Cardiac muscle cell (in vitro differentiated cells and primary cell): ENCODE results near the gene PPM1K. TPM values are rescaled to one million over a fixed set of nuclear protein-coding genes. Genes with fewer than 3 reads are reported as not detected.

Source experiments
- DNase-seq, 2 donors: peaks; one replicate each; pipeline versions ENCODE4 v3.0.0 to v3.0.0-alpha.2; 2010 to 2017; ENCODE audit warnings: low read depth in 1 of 2, low spot score in 1 of 2
- H3K27ac ChIP-seq: fragments of 200-600 bp; sonication (generic); 2 replicates; pipeline ENCODE4 v1.5.1; 2016
- H3K27me3 ChIP-seq: fragments of 200-600 bp; sonication (generic); 2 replicates; pipeline ENCODE4 v1.6.0; 2016; ENCODE audit warnings: control low read depth
- H3K36me3 ChIP-seq: fragments of 200-600 bp; sonication (generic); 2 replicates; pipeline ENCODE4 v1.5.1; 2016; ENCODE audit warnings: control low read depth
- H3K4me1 ChIP-seq: fragments of 200-600 bp; sonication (generic); 2 replicates; pipeline ENCODE4 v1.8.1; 2017; ENCODE audit warnings: low read depth, mild to moderate bottlenecking, mixed run types
- H3K4me3 ChIP-seq: fragments of 200-600 bp; sonication (generic); 2 replicates; pipeline ENCODE4 v1.5.1; 2016; ENCODE audit warnings: mild to moderate bottlenecking
- H3K9me3 ChIP-seq: fragments of 200-600 bp; sonication (generic); 2 replicates; pipeline ENCODE4 v1.5.1; 2017; ENCODE audit warnings: low read depth, mild to moderate bottlenecking, control low read depth
- polyA plus RNA-seq: library from polyadenylated mRNA; unstranded; fragments of >200 nt; fragmentation: Nextera tagmentation; extraction: Ambion mirVana; gene quantifications from 2 replicates; pipeline ENCODE4 v1.2.1, GENCODE V29; 2016
- total RNA-seq: library from RNA; depleted of rRNA; stranded (reverse); fragments of >200 nt; gene quantifications from 2 replicates; pipeline ENCODE4 v1.2.3, GENCODE V29; 2016
- TF ChIP-seq, protein P1 (sequence below): IDR thresholded peaks from 2 replicates; pipeline ENCODE4 v1.5.1; 2012; ENCODE audit warnings: low read depth, mild to moderate bottlenecking, low read length

PPM1K gene
- total and polyA plus RNA-seq, 2 experiments from 2014 or later = 54.8 to 58.8 TPM

DNA sequence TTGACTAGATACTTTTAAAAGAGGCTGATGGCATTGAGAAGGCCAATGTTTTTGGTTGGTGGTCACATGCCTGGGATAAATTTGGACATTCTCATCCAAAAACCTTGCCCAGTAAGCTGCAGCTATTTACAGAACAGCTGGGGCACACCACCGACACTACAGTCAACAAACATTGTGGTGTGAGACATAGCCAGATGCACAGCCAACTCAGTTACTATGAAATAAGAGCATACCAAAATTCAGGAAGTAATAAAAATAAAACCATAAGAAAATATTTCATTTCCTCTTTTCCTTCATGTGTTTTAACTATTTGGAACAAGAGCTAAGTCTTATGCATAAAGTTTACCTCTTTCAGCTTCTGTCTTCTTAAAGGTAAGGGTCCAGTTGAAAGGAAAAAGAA is 8.8 kb downstream of the PPM1K start:
- H3K4me3 ChIP-seq = no peak overlapping the region
- no peak for DNase-seq
- TF ChIP-seq, protein P1, sequence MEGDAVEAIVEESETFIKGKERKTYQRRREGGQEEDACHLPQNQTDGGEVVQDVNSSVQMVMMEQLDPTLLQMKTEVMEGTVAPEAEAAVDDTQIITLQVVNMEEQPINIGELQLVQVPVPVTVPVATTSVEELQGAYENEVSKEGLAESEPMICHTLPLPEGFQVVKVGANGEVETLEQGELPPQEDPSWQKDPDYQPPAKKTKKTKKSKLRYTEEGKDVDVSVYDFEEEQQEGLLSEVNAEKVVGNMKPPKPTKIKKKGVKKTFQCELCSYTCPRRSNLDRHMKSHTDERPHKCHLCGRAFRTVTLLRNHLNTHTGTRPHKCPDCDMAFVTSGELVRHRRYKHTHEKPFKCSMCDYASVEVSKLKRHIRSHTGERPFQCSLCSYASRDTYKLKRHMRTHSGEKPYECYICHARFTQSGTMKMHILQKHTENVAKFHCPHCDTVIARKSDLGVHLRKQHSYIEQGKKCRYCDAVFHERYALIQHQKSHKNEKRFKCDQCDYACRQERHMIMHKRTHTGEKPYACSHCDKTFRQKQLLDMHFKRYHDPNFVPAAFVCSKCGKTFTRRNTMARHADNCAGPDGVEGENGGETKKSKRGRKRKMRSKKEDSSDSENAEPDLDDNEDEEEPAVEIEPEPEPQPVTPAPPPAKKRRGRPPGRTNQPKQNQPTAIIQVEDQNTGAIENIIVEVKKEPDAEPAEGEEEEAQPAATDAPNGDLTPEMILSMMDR = no peak
- H3K4me1 ChIP-seq = no peaks in the 10 kb centered on the region
- no peak overlapping the region for H3K27ac ChIP-seq
- no peaks in the 10 kb centered on the region for H3K9me3 ChIP-seq
- H3K27me3 ChIP-seq = no peaks in the 10 kb centered on the region
- peaks cover 35% of the 10 kb centered on the region for H3K36me3 ChIP-seq

DNA sequence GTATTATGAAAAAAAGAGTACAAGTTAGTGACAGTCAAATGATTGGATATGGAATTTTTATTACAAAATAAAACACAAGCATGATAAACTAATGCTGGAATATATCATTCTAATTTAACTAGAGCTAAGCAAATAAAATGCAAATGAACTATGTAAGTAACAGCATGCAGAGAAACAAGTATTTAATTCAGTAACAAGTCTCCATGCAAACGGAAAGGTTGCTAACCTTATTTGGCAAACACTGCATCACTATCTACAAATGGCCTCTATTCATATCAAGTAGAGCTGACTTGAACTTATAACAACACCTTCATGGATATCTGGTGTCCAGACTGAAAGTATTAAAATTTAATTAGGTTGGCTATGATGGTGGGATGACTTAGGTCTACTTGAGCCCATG is 15.4 kb downstream of the PPM1K start:
- Histone ChIP-seq H3K9me3 (no peaks in the 10 kb centered on the region), H3K4me3 (no peak overlapping the region), H3K27me3 (no peaks in the 10 kb centered on the region), H3K36me3 (peaks cover 47% of the 10 kb centered on the region), H3K4me1 (no peaks in the 10 kb centered on the region), H3K27ac (peak overlapping the region; percentile 21)
- TF ChIP-seq, protein P1 = no peak
- DNase-seq = no peak

DNA sequence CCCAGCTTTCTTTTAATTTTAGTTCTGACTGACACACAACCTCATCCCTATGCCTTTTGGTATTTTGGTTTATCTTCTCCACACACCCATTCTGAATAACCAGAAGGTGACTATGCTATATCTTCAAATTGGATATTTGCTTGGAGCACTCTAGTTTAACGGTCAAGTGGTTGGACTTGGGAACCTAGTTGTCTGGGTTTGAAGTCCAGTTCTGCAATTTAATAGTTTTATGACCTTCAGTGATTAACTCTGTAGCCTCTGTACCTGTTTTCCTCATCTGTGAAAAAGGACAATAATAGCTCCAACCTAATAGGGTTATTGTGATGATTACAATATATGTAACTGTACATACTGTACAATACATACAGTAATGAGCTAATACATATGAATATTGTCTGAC is 20.0 kb downstream of the PPM1K start:
- no peak overlapping the region for H3K27ac ChIP-seq
- TF ChIP-seq, protein P1 = no peak
- no peaks in the 10 kb centered on the region for H3K9me3 ChIP-seq
- no peak overlapping the region for H3K4me3 ChIP-seq
- H3K27me3 ChIP-seq = no peaks in the 10 kb centered on the region
- H3K4me1 ChIP-seq = no peaks in the 10 kb centered on the region
- H3K36me3 ChIP-seq = peaks cover 57% of the 10 kb centered on the region
- DNase-seq = no peak

DNA sequence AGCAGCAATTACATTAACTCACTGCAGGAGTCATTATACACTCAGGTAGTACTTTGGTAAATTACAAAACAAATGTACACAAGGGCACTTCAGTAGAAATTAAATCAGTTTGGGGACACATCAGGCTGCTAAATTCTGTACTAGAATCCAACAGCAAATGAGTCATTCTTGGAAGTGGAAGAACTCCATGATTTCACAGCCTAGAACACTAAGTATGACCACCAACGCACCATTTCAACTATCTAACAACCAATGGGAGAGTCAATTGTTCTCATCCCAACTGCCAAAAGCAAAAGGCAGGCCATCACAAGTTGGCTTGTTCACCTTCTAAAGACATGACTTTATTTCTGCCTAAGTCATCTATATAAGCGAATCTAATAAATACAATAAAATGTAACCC is 26.6 kb downstream of the PPM1K start:
- TF ChIP-seq, protein P1 = no peak
- H3K36me3 ChIP-seq = peaks cover 17% of the 10 kb centered on the region
- no peak overlapping the region for H3K4me3 ChIP-seq

DNA sequence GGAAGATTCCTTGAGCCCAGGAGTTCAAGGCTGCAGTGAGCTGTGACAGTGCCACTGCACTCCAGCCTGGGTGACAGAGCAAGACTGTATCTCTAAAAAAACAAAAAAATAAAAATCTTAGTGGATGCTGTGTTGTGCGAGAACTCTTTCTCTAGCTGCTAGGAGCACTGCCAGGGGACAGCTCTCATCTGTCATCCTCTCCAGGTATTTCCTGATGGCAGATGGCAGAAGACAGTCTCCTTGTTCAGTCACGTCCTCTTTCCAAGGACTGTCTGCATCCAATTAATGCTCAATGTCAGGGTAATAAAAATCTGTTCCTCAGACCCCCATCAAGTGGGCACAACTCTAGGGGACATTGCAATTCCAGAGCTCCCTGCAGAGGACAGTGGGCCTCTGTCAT is 29.2 kb downstream of the PPM1K start:
- no peak for DNase-seq
- H3K4me1 ChIP-seq = no peaks in the 10 kb centered on the region

More for the DNA sequence above, 26.6 kb downstream of the PPM1K start:
- Histone ChIP-seq H3K4me1 (no peaks in the 10 kb centered on the region), H3K9me3 (no peaks in the 10 kb centered on the region), H3K27me3 (no peaks in the 10 kb centered on the region), H3K27ac (no peak overlapping the region)
- no peak for DNase-seq

More for the DNA sequence above, 29.2 kb downstream of the PPM1K start:
- TF ChIP-seq, protein P1 = no peak
- Histone ChIP-seq H3K27ac (no peak overlapping the region), H3K36me3 (peaks cover 3% of the 10 kb centered on the region), H3K27me3 (no peaks in the 10 kb centered on the region), H3K9me3 (no peaks in the 10 kb centered on the region), H3K4me3 (no peak overlapping the region)
